ENCODE results near the gene AKAIN1.

The AKAIN1 gene

DNA sequence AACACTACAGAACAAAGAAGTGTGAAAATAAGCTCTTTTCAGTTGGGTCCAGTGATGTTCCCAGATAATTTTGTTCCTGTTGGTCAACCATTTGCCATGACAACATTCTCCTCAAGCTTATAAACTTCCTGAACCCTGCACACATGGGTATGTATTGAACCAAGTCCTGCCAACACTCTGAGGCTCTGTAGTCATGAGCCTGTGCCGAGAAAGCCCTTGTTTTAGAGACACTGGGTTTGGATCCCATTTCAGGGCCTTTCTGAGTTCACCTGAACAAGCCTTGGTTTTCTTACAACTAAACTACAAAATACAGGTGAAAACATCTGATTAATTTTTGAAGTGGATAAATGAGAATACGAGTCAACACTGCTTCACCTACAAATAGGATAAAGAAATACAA lies 38.5 kb downstream of the AKAIN1 start:
- no peak for DNase-seq

GRCh38 chr18:5158172-5158571 lies 38.9 kb downstream of the AKAIN1 start:
- no peak for DNase-seq

- no peak for DNase-seq
Observed at GRCh38 chr18:5155907-5156287, 41.2 kb downstream of the AKAIN1 start.

DNA sequence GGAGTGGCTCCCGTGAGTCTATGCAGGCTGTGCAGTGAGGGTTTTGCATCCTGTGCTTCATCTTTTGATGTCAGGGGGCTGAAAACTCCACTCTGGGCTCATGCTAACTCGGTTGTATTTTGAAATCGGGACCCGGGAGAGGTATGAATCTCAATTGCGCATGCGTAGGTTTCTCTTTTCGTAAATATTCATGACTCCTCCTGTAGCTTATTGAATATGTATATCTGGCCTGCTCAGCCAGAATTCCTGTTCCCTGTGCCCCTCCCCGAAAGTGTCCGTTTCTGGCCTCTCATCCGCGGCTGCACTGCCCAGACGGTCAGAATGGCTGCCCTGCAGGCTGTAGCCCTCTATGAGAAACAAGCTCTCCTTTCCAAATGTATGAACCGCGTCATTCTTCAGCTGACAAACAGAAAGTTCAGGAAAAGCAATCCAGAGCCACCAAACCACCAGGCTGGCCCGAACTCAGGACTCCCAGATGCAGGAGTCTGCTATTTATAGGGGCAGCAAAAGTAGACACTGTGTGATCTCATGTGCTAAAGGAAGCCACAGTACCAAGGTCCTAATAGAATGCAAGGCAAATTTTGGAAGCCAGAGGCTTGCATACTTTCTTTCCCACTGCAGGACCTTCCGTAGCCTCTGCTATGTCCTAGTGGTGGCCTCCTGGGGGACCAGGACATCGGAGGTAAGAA lies 41.7 kb downstream of the AKAIN1 start:
- no peak for DNase-seq

- no peak for DNase-seq
Observed at GRCh38 chr18:5152343-5153020, 44.6 kb downstream of the AKAIN1 start.

DNA sequence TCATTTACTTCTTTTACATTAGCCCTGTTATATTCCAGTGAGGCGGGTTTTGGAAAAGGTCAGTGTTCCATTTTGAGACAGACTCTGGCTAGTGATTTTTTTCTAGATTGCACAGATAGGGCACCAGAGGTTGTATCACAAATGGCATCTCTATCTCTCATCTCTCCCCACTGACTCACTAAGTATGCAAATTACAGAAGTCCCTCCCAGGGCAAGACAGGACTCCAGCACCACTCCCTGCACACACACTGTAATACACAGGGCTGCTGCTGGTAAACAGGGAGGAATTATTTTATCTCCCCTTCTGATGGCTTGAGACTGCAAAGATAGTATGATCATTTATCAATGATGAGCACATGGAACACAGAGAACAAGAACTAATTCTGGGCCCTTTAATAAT lies 46.2 kb downstream of the AKAIN1 start:
- DNase-seq = no peak

- no peak for DNase-seq
Observed at GRCh38 chr18:5146093-5146492, 51.0 kb downstream of the AKAIN1 start.

DNA sequence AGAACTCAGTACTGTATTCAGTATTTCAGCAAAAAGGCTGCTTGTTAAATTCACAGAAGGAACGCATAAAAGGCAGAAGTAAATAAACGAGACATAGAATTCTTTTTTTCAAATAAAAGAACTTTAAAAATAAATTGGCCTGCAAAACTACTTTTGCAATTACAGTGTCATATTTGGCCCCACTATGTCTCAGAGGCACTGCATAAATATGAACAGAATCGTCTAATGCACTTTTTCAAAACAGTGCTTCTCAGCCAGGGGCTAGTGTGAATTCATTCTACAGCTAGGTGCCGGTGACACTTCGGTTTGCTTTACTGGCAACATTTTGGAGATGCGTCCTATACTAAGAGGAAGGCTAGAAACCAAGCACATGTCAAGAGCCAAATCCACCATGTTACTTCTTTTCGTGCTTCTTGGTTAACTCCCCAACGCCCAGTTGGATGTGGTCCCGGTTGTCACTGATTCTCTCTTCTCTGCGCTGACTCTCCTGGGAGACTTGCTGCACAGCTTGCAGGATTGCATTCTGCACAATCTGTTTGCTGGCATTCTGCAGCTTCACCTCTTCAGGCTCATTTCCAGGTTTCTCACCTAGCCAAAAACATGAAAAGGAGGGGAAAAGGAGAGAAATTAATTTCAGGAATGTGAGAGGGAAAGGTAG lies 51.8 kb downstream of the AKAIN1 start:
- no peak for DNase-seq

DNA sequence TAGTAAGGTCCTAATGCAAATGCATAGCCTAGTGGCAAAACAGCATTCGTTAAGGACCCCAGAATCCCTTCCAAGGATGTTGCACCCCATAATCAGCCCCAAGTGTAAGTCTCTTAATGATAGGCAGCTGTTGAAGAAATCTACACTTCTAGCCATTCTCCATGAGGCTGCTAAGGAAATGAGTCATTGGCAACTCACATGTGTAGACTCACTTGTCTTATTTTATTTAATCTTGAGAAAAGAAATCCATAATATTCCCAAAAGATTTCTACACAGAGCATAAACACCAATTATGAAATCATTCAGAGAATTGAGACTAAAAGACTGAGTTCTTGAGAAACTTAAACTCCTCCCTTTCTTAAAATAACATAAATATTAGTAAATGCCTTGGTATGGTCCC lies 52.4 kb downstream of the AKAIN1 start:
- no peak for DNase-seq

- no peak for DNase-seq
Observed at GRCh38 chr18:5142859-5143258, 54.2 kb downstream of the AKAIN1 start.

GRCh38 chr18:5142131-5142530 lies 54.9 kb downstream of the AKAIN1 start:
- DNase-seq = no peak

DNA sequence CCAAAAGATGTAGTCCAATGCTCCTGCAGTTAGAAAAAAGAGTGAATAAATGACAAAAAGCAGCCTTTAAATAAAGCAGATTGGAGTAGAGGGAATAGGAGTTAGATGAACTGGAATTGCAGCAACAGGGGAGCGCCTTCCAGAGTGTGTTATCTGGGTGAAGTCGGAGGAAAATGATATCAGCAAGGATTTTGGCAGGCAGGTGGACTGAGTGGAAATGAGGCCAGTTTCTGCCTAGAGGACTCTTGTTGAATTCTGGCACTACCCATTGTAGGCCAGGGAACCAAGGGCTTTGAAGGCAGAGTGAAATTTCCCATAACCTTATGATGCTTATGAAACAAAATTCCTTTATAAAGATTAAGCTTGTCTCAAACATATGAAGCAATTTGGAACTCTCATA lies 59.8 kb downstream of the AKAIN1 start:
- no peak for DNase-seq

- DNase-seq = no peak
Observed at GRCh38 chr18:5132987-5133386, 64.1 kb downstream of the AKAIN1 start.

DNA sequence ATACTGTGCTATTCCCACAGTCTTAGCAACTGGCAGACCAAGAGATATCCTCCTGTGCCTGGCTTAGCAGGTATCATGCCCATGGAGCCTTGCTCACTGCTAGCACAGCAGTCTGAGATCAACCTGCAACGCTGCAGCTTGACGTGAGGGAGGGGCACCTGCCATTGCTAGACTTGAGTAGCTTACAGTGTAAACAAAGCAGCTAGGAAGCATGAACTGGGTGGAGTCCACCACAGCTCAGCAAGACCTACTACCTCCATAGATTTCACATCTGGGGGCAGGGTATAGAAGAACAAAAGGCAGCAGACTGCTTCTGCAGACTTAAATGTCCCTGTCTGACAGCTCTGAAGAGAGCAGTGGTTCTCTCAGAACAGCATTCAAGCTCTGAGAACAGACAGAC lies 74.8 kb downstream of the AKAIN1 start:
- no peak for DNase-seq

DNA sequence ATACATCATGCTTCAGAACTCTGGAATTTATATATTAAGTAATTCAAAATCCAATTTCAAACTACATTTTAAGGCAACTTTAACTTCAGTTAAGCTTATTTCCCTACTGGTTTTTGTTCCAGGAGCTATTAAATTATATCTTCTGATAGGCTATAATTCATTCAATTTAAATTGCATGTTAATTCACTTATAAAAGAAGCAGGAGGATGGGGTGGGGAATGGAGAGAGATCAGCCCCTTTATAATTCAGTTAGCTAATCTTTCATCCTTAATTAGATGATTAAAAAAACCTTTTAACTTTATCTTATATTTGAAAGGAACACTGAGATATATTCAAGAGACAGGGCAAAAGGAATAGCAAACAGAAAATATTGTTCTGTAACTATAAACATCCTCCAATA lies 86.8 kb downstream of the AKAIN1 start:
- DNase-seq = no peak

GRCh38 chr18:5107988-5108387 lies 89.1 kb downstream of the AKAIN1 start:
- DNase-seq = no peak

DNA sequence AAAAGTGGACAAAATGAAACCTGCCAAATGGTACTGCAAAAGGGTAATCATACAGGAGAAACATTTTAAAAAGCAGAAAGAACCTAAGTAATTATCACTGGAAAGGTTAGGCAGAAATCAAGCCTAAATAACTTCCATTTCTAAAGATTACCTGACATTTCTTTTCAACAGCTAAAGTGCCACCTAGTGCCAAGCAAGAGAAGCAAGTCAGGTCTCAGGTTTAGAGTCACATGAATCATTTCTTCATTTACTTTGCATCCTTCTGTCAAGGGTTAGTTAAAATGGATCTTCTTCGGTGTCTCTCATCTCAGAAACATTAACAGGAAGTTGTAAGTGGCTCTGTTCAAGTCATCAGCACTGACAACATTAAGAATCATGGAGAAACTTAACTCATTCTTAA lies 90.3 kb downstream of the AKAIN1 start:
- DNase-seq = no peak

- DNase-seq = no peak
Observed at GRCh38 chr18:5104246-5104645, 92.8 kb downstream of the AKAIN1 start.

DNA sequence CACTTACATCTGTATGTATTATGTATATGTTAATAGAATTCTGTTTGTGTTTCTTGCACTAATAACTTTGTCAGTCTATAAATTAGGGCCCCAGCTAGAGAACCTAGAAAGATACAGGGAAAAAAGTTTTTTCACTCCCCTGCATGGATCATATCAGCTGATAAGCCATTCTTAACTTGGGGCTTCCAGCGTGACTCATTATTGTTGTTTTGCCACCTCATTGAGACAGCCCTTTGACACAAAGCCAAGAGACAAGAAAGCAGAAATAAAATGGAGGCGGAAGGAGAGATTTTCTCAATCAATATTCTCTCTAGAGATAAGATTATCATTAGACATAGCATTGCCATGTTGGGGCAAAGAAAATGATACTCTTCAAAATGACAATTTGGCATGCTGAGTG lies 93.4 kb downstream of the AKAIN1 start:
- DNase-seq = no peak

DNA sequence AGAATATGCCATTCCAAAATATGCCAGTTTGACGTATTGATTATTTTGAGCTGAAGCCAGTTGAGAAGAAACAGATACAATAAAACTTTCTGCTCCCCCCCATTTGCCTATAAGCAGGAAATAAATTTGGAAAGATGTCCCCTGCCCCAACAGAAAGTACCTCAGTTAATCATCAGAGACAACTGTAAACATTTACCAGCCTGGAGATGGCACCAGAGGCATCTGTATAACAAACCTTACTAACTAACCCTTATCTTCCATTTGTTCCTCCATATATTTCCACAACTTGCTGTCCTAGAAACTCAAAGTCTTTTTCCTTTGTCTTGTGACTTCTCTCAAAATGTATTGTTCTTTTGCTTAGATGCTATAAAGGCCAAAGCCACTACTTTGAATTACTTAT lies 93.8 kb downstream of the AKAIN1 start:
- no peak for DNase-seq

DNA sequence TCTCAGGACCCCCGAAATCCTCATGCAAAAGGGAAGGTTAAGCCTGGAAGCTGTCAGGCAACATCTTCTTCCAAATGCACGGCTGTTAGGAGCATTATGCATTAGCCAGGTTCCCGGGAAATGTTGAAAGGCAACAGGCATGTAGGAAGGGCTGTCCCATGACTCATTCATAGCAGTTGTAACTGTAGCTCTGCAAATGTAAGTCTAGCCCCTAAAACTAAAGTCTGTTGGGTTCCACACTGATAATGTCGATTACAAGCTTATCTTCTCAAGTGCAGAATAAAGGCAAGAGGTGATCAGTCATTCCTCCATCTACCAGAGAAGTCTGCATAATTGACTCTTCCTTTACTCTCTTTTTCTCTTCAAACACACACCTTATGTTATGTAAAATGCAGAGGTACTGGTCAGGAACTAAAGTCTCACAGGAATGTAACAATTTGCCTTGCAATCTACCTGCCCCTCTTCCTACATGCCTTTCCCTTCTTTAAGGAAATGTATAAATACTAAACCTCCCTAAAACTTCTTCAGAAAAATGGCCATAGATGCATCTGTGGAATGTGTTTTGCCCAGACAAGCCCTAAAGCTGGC lies 99.8 kb downstream of the AKAIN1 start:
- no peak for DNase-seq

- no peak for DNase-seq
Observed at GRCh38 chr18:5095239-5095638, 101.8 kb downstream of the AKAIN1 start.

DNA sequence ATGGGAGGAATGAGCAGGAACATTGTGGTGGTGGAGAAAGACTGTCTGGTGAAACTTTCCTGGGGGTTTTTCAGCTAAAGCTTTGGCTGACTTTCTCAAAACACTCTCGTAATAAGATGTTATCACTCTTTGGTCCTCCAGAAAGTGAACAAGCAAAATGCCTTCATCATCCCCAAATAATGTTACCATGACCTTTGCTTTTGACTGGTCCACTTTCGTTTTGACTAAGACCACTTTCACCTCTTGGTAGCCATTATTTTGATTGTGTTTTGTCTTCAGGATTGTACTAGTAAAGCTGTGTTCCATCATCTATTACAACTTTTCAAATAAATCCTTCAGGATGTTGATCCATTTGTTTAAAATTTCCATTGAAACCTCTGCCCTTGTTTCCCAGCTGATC lies 103.2 kb downstream of the AKAIN1 start:
- DNase-seq = no peak

Measured in activated CD4-positive, CD25-positive, alpha-beta regulatory T cell (primary cell).